Measurements from ENCODE around the gene ZNF223.

ZNF223 gene

GRCh38 chr19:44071824-44072542, 20.1 kb downstream of the ZNF223 start, which contains the start of gene ZNF284:
TSS of gene ZNF284 (plus strand) at chr19:44072159. CDS start at chr19:44076390, 4,231 bp downstream.
- DNase-seq (ENCODE audit: low read depth in 4 of 4, low spot score in 1 of 4): peak; percentile 52 to 76 (median 68)

GRCh38 chr19:44072543-44073401, 20.9 kb downstream of the ZNF223 start:
- DNase-seq (ENCODE audit: low read depth in 4 of 4, low spot score in 1 of 4): no peak

GRCh38 chr19:44076325-44076724, 24.5 kb downstream of the ZNF223 start:
- DNase-seq (ENCODE audit: low read depth in 4 of 4, low spot score in 1 of 4): no peak

- DNase-seq (ENCODE audit: low read depth in 4 of 4, low spot score in 1 of 4): no peak
Measured at GRCh38 chr19:44092108-44092507, 40.3 kb downstream of the ZNF223 start.

GRCh38 chr19:44093931-44094765, 42.3 kb downstream of the ZNF223 start, which contains the start of gene ZNF224:
TSS of gene ZNF224 (plus strand) at chr19:44094361. CDS start at chr19:44097874, 3,513 bp downstream.
- DNase-seq (ENCODE audit: low read depth in 4 of 4, low spot score in 1 of 4): peak; percentile 51 to 76 (median 70)

- no peak for DNase-seq (ENCODE audit: low read depth in 4 of 4, low spot score in 1 of 4)
Measured at GRCh38 chr19:44107751-44108150, 55.9 kb downstream of the ZNF223 start.

- DNase-seq (ENCODE audit: low read depth in 4 of 4, low spot score in 1 of 4): no peak
Measured at GRCh38 chr19:44109458-44109857, 57.6 kb downstream of the ZNF223 start.

- no peak for DNase-seq (ENCODE audit: low read depth in 4 of 4, low spot score in 1 of 4)
Measured at GRCh38 chr19:44111910-44112463, 60.2 kb downstream of the ZNF223 start.

- DNase-seq (ENCODE audit: low read depth in 4 of 4, low spot score in 1 of 4): no peak
Measured at GRCh38 chr19:44112802-44113137, 60.9 kb downstream of the ZNF223 start.

- peak; percentile 52 to 75 (median 70) for DNase-seq (ENCODE audit: low read depth in 4 of 4, low spot score in 1 of 4)
Measured at GRCh38 chr19:44113138-44113783, 61.4 kb downstream of the ZNF223 start, which contains the start of gene ZNF225. TSS of gene ZNF225 (plus strand) at chr19:44113399. CDS start at chr19:44115828, 2,429 bp downstream.

GRCh38 chr19:44113784-44114390, 62.1 kb downstream of the ZNF223 start:
- DNase-seq (ENCODE audit: low read depth in 4 of 4, low spot score in 1 of 4): no peak
